ENCODE results near the gene ADAMTSL1. TPM values are rescaled to one million over a fixed set of nuclear protein-coding genes. Genes with fewer than 3 reads are reported as not detected.

The ADAMTSL1 gene
- total RNA-seq, 1 experiment from 2014 or later: 0.95 TPM

- H3K4me1 ChIP-seq (replicated peaks): no peaks in the 10 kb centered on the region
- no peaks in the 10 kb centered on the region for H3K27me3 ChIP-seq (replicated peaks)
- no peaks in the 10 kb centered on the region for H3K36me3 ChIP-seq
- H3K27ac ChIP-seq: no peak overlapping the region
- H3K9me3 ChIP-seq (replicated peaks): no peaks in the 10 kb centered on the region
- DNase-seq (ENCODE audit: low read depth in 1 of 2, low spot score in 2 of 2): no peak
- no peak overlapping the region for H3K4me3 ChIP-seq
Observed at GRCh38 chr9:18951936-18952335, 478.0 kb downstream of the ADAMTSL1 start.

- Histone ChIP-seq H3K4me3 (no peak overlapping the region), H3K9me3 (replicated peaks) (no peaks in the 10 kb centered on the region), H3K36me3 (no peaks in the 10 kb centered on the region), H3K27me3 (replicated peaks) (no peaks in the 10 kb centered on the region), H3K4me1 (replicated peaks) (no peaks in the 10 kb centered on the region), H3K27ac (no peak overlapping the region)
- DNase-seq (ENCODE audit: low read depth in 1 of 2, low spot score in 2 of 2): no peak
Observed at GRCh38 chr9:18955626-18956025, 481.7 kb downstream of the ADAMTSL1 start.

All from SJSA1 (cell line).